CD4-positive, alpha-beta T cell treated with Interferon alpha-2 for 1 hour (primary cell): ENCODE data around the gene PPP1R11.
"Not testable (repeated sequence)": the region's sequence is repeated elsewhere in the genome, so short reads cannot be mapped to it uniquely, and the experiment has no call there.

ENCODE experiments used
- DNase-seq, 2 donors: peaks; one replicate each; pipeline ENCODE4 v3.0.0-alpha.2; 2020 to 2022

PPP1R11 gene

DNA sequence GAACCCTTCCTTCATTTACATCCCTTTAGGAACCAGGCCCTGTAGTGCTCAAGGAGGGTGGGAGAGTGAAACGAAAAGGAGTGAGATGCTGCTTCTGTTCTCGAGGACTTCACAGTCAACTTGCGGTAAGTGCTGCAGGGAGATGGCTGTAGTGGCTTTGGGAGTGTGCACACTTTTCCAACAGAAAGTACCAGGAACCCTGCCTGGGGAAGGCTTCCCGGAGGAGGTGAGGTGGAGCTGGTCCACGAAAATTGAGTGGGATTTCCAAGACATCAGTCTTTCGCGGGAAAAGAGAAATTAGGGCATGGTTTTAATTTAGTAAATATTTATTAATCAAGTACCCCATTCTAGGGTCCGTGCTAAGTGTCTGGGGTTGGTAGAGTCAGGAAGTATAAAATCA, 33.2 kb downstream of the PPP1R11 start:
- DNase-seq, result no peak

DNA sequence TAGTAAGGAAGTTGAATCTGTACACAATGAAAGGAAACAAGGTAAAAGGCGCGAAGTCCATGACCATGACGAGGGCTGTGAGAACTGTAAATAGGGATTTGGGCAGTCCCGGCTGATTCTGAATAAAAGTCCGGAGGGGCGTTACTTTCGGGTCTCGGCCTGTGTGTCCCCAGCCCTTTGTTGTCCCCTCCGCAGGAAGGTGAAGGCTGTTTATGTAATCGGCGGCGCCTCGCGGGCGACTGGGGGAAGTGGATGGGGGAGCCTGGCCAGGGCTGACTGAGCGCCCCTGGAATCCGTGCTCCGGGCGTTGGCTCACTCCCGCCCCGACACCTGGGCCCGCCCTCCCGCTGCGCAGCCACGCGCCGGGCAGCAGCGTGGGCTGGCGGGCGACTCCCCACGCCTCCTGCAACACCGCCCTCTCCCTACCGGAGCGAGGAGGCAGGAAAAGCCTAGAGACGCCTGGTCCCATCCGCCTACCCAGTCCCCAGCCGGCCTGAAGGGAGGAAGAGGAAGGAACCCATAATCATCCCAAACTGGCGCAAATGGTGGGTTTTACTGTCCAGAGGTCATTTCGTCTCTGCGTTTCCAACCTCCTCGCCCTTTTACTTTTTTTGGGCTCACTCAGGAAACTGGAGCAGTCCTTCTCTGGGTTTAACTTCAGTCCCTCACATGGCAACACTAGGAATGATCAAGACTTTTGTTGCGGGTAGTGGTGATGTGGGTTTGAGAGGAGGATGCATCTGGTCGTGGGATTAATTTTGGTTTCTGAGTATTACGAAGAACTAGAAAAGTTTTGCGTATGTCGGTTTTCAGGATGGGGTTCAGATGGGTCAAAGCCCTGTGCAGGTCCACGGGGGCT, 33.8 kb downstream of the PPP1R11 start:
- DNase-seq, result peak in 1 of 2 donors; percentile 28

DNA sequence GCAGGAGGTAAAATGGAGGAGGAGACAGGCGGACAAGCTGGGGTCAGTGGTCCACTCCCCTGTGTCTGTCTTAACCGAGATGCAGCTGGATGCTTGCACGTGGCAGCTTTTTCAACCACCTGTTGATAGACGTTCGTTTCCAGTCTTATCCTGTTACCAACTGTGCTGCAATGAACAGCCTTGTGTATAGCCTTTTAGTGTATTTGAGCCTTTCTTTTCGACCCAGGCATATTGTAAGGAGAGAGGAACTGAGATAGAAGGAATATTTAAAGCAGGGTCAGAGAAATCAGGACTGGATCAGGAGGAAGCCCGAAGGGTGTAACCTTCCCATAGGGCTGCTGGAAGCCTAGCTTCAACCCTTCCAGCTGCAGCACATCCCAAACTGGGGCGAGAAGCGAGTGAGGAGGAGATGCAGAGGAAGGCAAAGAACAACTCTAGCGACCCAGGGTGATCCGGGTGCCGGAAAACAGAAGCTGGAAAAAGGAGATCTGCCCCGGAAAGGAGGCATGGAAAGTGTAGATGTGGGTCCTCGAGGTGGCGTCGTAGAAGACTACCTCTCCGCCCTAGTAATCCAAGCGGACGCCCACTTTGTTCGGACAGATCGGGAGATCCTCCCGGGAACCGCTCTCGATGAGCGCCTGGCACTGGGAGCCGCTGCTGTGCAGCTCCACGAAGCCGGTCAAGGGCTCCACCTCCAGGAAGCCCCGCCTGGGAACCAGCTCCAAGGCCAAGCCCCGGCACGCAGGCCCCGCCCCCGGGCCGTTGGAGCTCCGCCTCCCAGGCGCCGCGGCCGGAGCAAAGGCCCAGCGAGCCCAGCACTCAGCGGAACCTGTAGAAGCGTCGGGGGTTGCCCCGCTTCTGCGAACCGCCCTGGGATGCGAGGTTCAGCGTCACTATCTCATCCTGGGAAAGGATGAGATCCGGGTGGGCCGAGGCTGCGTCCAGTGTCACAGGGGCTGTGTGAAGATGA, 34.7 kb downstream of the PPP1R11 start:
- DNase-seq, result peak; percentile 67 to 76

DNA sequence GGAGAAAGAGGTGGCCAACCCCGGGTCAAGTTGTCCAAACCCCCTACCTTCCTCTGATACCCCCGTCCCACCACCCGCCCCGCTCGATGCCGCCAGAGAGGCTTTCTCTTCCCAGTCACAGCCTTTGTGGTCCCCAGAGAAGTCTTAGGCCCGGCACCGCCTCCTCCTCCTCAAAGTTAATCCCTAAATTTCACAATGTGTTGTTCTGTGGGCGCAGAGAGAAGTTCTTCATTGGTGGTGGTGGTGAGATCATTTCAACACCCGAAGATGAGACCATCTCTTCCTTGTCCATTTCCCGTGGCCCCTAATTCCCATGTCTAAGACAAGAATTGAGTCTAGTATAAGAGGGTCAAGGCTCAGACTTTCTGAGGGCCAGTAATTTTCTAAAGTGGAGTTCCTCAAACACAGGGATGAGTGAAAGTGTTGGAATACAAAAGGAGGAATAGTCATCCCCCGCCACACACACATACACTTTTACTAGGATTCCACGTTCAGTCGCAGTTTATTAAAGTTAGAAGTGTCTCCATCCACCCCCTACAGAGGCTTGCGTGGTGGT, 35.5 kb downstream of the PPP1R11 start:
- DNase-seq, result no peak

DNA sequence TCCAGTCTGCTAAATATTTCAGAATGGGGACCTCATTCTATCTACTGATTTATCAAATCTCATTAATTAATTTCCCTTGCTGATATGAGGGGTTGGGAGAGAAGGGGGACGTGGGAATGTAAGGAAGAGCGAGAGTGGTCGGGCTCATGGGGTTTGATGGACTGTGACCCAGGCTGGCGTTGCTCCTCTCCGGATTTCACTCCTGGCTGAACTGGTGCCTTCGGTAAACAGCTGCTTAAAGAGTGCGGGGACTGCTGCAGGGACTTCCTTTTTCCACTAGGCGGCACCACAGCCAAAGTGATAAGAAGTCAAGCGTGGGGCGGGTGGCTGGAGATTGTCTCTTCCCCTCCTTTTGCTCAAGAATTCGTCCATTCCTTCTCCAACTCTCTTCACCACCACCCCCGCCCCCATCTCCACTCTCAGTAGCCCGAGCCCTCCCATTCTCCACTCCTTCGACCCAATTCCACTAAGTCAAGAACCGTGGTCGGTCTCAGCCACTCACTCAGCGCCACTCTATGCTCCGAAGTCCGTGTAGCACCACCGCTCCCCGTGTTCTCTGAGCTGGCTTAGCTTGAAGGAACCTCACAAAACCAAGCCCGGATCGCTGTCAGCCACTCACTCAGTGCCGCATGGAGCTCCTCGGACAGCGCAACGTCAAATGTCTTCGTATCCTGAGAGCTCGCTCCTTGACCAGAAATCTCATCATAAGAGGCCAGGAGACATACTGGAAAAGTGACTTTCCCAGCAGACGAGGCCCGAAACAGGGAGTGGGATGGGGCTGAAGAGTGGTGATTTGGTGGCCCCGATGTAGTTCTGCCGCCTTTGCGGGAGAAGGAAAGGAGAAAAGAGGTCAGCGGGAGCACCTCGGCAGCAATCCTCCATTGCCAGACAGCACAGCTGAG, 36.2 kb downstream of the PPP1R11 start:
- DNase-seq, result peak; percentile 84 to 89

DNA sequence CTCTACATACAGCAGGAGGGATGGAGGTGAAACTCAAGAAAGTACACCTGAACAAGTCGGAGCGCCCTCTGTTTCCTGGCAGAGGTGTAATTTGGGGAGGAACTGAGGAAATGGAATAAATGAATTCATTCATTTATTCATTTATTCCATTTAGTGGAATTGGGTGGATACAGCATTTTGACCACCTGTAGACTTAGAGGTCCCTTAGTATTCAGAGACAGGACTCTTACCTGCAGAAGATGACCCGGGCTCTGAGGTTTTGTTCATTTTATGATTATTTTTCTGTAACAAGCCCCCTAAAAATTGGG, 36.8 kb downstream of the PPP1R11 start:
- no peak for DNase-seq

DNA sequence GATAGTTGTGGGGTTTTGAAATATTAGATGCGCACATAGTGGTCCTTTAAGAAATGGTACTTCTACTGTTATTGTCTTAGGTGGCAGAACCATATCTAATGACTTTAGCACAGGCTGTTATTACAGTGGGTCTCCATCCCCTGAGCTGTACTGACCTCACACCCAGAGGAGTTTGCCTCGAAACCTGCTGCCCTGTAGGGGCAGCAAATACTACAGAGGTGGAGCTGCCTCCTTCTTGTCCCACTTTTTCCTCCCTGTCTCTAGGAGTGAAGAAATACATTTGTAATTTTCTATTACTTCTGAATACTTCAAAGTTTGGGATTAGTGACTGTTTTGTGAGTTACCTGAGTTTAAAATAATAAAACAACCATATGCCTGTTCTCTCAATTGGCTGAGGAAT, 37.7 kb downstream of the PPP1R11 start:
- no peak for DNase-seq

DNA sequence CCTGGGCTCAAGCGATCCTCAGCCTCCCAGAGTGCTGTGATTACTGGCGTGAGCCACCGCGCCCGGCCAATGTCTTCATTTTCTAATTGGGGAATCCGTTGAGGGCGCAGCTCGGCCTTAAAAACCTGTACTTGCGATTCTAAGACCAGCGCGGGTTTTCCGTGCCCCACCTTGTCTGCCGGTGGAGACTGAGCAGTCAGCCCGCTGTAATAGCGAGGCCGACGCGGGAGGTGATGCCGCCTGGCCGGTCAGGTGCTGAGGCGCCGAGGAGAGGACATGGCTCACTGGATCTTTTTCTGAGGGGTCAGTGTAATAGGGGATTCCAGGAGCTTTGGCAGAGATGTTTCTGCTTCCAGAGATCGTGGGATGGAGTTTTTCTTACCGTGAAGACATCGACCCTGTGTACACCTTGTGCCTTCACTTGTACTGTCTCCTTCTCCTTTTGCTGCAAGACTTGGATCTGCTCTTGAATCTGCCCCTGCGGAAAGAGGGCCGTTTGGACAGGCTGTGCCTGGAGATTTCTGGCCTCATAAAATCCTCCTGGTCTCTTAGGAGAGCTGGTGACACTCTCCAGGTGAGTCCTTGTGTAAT, 44.4 kb downstream of the PPP1R11 start:
- no peak for DNase-seq

DNA sequence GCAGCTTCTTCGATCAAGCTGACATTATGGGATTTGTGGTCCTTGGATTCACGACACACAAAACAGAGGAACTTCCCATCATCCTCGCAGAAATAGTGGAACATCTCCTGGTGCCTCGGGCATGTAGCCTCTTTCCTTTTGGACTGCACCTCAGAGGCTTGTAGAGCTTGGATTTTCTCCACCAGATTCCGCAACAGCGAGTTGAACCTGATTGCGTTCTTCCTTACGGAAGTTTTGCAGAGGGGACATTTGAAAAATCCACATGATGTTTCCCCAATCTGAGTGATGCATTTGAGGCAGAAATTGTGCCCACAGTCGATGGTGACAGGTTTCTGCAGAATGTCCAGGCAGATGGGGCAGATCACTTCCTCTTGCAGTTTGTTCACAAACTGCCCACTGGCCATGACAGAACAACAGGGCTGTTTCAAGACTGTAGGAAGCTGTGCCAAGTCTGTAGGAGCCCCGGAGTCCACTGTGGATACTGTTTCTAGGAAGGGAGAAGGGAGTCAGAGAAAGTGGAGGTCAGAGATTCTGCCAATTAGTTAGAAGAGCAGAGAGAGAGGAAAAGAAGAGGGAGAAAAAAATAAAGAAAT, 45.5 kb downstream of the PPP1R11 start:
- no peak for DNase-seq

DNA sequence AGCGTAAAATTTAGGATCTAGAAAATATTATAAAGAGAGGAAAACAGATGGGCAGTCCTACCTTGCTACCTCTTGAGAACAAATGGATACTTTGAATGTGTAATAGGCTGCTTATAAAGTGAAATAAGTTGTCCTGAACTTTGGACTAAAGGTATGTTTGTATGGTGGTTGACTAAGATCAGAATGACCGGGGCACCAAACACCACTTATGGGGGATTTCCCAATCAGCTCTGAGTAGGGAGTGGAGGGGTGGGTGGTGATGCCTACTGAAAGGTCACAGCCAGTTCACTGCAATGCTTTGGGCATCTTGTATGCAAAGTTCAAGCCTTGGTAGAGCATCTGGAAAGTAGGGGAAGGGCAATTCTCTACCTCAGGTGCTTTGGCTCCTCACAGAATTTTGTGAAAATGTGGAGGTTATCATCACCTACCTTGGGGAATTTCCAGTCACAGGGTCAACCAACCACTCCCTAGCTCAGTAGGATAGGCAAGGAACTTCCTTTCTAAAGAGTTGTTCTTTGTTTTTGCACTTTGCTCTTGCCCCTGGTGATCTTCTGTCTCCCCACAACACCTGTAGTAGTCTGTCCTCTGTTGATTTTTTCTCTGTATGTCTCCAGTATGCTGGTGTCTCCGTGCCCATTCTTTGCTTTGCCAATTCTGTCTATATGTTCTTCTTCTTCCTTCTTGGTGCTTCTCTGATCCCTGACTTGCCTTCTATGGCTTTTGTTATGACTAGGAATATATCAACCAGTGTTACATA, 46.2 kb downstream of the PPP1R11 start, which contains the start of gene TRIM31:
Gene TRIM31, minus strand, starts transcription at position 88 of the 757 bp plus-strand sequence. CDS start 285 bp downstream, outside the sequence.
- DNase-seq, result no peak

DNA sequence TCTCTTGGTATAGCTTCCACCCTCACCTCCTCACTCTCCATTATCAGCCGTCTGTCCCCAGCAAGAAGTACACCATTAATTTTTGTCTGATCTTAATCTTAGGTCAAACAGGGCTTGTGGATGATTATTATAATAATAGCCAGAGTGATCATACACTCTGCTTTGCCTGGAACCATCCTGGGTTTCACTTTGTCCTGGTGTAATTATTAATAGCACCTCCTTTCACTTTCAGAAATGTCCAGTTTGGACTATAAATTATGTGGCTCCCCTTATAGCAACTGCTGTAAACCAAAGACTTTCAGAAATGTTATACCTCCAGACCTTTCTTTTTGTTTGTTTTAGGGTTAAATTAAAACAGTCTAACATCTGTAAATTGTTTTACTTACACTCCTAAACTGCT, 46.8 kb downstream of the PPP1R11 start:
- DNase-seq, result no peak

DNA sequence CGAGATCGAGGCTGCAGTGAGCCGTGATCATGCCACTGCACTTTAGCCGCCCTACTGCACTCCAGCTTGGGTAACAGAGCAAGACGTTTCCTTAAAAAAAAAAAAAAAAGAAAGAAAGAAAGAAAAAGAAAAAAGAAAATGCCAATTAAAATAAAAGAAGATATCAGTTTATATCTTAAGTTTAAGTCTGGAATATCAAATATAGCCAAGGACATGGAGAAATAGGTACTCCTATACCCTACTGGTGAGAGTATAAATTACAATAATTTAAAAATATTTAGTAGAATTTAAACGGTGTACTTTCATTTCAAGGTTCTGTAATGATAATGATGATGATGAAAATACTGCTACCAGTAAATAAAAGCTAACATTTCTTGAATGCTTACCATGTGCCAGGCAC, 49.7 kb downstream of the PPP1R11 start:
- no peak for DNase-seq

DNA sequence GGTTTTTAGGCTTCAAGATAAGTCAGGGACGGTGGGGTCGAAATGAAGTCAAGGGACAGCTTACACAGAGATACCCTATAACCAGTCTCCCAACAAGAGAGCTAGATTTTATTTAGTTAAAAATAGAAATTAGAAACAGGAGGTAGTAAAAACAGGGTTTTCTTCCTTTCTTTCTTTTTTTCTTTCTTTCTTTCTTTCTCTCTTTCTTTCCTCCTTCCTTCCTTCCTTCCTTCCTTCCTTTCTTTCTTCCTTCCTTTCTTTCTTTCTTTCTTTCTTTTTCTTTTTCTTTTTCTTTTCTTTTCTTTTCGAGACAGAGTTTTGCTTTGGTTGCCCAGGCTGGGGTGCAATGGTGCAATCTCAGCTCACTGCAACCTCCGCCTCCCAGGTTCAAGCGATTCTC, 51.7 kb downstream of the PPP1R11 start:
- not testable (repeated sequence) for DNase-seq
